Measurements from ENCODE around the gene SNN.

The SNN gene

GRCh38 chr16:11667824-11668622 is at the start of gene SNN:
TSS of gene SNN (plus strand) at chr16:11668455. CDS start at chr16:11676060, 7,605 bp downstream.
- DNase-seq (ENCODE audit: low read depth), result peak; percentile 15

- no peak for DNase-seq (ENCODE audit: low read depth)
These were observed 48.9 kb upstream of the SNN start for GRCh38 chr16:11619327-11619851.

DNA sequence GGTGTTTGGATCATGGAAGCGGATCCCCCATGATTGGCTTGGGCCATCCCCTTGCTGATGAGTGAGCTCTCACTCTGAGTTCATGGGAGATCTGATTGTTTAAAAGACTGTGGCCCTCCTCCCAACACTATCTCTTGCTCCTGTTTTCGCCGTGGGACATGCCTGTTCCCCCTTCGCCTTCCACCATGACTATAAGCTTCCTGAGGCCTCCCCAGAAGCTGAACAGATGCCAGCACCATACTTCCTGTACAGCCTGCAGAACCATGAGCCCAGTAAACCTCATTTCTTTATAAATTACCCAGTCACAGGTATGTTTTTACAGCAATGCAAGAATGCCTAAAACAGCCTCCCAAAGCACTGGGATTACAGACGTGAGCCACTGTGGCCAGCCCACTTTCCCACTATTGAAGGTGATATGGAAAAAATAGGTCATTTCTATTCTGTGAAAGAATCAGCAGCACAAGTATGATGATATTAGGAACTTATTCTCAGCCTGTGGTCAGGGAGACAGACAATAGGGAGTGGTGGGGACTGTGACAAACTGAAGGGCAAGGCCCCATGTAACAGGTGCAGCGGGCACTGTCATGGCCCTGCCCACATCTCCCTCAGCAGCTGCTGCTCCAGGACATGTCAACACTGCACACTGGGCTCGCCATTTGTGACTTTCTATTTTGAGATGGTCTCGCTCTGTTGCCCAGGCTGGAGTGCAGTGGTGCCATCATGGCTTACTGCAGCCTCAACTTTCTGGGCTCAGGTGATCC is 47.8 kb upstream of the SNN start:
- no peak for DNase-seq (ENCODE audit: low read depth)

- no peak for DNase-seq (ENCODE audit: low read depth)
These were observed 46.7 kb upstream of the SNN start for GRCh38 chr16:11621539-11621919.

DNA sequence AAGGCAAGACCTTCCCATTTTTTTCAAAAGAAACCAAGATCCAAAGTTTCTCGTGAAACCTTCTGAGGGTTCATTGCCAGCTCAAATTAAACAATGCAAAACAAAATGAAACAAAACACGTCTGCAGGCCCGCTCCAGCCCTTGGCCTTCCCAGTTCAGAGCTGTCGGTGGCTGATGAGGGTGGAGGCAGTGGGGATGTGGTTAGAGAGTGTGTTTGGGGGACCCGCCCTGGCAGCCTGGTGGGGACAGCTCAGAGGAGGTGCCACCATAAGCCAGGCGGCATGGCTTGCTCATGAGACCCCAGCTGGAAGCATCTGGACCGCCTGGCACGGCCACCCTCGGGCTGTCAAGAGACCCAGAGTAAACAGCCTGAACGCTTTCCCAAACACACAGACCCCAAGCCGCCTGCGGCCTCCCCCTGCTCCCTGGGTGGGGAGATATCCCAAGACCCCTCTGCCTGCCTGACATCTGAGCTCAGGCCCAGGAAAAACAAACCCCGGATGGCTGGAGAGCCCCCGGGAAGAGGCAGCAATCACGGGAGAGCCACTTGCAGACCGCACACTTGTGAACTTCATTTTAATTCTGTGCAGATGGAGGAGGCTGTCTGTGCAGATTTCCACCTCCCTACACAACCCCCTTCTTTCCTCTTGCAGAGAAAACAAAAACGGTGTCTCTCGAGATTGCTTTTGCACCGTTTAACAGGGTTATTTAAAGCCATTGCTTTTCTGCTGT is 46.2 kb upstream of the SNN start:
- DNase-seq (ENCODE audit: low read depth), result no peak

DNA sequence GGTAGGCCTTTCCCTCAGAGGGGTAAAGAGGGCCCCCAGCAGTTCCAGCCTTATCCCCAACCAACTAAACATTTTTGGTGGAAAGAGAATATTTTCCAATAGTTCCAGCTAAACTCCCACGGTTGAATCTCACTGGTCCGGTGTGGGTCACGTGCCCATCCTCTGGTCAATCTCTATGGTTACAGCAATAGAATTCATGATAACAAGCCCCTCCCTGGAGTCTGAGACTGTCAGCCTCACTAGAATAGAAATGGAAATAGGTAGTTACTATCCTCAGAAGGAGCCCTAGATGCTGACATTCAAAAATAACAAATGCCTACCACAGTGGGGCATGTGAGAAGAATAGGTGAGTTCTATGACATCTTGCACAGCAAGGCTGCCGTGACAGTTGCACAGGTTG is 44.0 kb upstream of the SNN start:
- no peak for DNase-seq (ENCODE audit: low read depth)

- no peak for DNase-seq (ENCODE audit: low read depth)
These were observed 43.3 kb upstream of the SNN start for GRCh38 chr16:11624636-11625607.

- DNase-seq (ENCODE audit: low read depth), result no peak
These were observed 42.5 kb upstream of the SNN start for GRCh38 chr16:11625769-11626168.

GRCh38 chr16:11626657-11627291 is 41.5 kb upstream of the SNN start:
- DNase-seq (ENCODE audit: low read depth), result no peak

DNA sequence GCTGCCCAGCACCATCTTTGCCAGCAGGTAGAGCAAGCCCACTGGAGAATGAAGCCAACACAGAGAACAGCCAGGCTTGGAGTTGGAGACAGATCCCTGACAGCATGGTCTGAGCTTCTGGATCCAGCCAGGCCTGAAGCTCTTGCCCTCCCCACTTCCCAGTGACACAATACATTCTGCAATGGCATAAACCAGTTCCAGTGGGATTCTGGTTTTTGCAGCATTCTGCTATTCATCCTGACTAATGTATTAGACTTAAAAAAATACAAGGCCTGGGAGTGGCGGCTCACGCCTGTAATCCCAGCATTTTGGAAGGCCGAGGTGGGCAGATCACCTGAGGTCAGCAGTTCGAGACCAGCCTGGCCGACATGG is 41.0 kb upstream of the SNN start:
- DNase-seq (ENCODE audit: low read depth), result no peak

DNA sequence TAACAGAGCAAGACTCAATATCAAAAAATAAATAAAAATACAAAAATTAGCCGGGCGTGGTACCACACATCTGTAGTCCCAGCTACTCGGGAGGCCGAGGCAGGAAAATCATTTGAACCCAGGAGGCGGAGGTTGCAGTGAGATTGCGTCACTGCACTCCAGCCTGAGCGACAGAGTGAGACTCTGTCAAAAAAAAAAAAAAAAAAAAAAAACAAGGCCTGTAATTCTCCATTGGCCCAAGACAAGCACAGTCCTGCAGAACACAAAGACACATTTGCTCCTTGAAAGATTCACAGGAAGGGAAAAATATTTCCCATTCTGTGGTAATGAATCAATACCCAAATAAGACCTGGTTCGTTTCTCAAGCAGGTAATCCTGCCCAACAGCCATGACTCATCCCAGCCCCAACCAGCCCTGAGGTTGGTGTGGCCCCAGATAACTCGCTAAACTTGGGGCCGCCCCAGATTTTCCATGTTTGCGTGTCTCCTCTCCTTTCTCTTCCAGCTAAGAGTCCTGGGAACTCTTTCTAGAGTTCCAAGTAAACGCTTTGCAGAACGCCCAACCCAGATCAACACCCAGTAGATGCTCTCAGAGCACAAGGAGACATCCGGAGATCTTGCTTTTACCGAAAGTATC is 40.3 kb upstream of the SNN start:
- peak; percentile 75 for DNase-seq (ENCODE audit: low read depth)

DNA sequence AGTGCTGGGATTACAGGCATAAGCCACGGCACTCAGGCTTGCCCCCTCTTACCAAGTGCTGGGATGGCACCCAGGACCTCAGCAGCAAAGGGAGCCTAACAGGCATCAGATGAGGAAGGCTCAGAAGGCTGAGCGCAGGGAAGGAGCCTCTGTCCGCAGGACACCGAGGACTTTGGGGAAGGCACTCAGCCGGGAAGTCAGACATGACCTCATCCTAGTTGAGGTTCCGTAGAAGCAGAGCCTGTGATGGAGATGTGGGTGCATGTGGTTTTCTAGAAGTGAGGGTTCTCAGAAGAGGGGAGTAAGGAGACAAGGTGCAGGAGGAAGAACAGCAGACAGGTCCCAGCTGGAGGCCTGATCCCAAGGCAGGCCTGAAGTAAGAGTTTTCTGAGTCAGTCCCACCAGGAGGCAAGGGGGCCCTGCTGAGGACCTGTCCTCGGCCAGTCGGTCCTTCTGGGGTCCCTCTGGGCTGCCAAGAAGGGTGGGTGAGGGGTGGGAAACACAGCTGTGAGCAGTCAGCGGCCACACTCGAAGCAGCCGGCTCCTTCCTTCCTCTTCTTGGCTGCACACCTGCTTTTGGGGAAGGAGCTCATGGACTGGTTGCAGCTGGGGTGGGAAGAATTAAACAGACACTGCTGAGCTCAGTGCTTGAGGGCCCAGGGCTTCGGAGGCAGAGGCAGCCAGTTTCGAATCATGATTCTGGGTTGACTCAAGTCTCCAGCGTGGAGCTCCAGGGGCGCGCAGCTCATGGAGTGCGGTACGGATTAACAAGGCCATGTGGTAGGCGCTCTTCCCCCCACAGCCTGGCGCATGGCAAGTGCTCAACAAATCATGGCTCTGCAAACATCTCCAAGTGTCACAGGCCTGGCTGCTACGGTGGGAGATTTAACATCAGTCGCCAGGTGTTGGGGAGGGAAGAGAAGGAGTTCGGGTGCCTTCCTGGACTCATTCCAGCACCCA is 38.9 kb upstream of the SNN start:
- DNase-seq (ENCODE audit: low read depth), result no peak

DNA sequence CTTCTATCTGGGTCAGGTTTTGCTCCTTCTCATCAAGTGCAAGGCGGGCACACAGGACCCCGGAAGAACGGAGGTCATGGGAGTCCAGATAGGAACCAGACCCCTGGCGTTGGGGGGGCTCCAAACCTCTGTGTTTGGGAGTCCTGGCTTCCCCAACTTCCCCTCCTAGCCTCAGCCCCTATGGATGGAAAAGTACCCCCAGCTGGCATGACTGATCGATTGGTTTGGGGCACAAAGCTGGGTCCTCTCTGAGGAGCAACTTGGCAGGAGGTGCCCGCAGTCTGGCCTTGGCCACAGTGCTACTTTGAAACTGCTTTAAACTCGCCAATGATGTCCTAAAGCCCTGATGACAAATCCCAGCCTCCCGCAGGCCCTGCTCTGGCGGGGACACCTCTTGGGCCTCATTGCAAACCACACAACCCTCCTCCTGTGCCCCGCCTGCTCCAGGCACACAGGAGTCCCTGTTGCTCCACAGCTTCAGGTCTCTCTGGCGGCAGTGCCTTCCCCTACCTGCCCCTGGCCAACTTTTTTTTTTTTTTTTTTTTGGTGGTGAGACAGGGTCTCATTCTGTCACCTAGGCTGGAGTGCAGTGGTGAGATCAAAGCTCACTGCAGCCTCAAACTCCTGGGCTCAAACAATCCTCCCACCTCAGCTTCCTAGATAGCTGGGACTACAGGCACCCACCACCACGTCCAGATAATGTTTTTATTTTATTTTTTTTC is 38.0 kb upstream of the SNN start:
- DNase-seq (ENCODE audit: low read depth), result no peak

- DNase-seq (ENCODE audit: low read depth), result no peak
These were observed 37.5 kb upstream of the SNN start for GRCh38 chr16:11630768-11631056.

DNA sequence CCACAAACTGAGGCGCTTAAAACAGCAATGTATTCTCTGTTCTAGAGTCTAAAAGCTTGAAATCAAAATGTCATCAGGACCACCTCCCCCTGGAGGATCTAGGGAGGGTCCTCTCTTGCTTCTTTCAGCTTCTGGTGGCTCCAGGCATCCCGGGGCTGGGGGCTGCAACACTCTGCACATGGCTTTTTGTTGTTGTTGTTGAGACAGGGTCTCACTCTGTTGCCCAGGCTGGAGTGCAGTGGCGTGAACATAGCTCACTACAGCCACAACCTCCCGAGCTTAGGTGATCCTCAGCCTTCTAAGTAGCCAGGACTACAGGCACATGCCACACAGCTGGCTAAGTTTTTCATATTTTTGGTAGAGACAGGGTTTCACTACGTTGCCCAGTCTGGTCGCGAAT is 37.0 kb upstream of the SNN start:
- no peak for DNase-seq (ENCODE audit: low read depth)

DNA sequence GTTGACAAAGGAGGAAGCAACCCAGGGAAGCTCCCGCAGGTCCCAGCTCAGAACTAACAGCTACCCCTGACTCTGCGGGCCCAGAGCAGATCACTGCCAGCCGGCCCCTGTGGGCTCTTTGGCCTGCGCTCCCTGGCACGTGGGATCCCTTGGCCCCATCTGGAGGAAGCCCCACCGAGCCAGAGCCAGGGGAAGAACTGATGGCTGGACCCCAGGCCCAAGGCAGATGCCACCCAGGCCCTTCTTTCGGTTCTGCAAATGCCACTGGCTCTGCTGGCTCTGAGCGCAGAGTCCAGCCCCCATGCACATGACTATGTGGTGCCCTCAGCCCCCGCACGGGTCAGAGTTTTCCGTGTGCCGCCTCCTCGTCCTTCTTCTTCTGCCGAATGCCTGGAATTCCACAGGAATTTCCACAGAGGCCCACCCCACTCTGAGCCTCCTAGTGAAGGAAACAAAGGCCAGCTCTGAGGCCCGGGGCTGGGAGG is 35.8 kb upstream of the SNN start:
- peak; percentile 22 for DNase-seq (ENCODE audit: low read depth)

- no peak for DNase-seq (ENCODE audit: low read depth)
These were observed 35.1 kb upstream of the SNN start for GRCh38 chr16:11633113-11633512.

GRCh38 chr16:11634312-11634711 is 33.9 kb upstream of the SNN start:
- DNase-seq (ENCODE audit: low read depth), result no peak
